ENCODE results near the gene RAPGEF4. TPM values are rescaled to one million over a fixed set of nuclear protein-coding genes. Genes with fewer than 3 reads are reported as not detected.

RAPGEF4 gene
- total and polyA plus RNA-seq, 2 donors (not counting 1 experiment from before 2014, with no cell fraction given), result 0.22 to 0.30 TPM

DNA sequence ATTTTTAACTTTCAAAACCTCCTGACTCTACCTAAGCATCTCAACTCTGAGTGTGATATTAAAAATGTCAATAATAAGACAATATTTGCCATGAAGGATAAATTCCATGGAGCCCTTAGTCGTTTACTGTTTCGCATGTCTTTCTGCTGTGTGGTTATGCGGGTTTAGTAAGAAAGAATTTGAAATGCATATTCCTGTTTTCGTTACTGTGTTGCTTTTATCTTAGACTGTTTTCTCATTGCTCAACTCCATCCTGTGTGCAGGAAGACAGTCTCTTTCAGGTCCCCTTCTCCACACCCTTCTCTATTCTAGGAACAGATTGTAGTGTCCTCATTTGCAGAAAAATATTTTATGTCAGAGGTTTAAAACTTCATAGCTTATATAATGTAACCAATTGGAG, 257.5 kb downstream of the RAPGEF4 start:
- H3K27ac Mint-ChIP-seq, result no peak overlapping the region
- ATAC-seq (ENCODE audit: low read depth) (no peak), DNase-seq (no peak)
- Histone ChIP-seq H3K36me3 (replicated peaks in 1 of 2; ENCODE audit: control extremely low read depth in 1 of 2, control insufficient read depth in 1 of 2, extremely low read depth in 1 of 2, insufficient read depth in 2 of 2, low read length in 1 of 2) (no peaks in the 10 kb centered on the region), H3K27ac (ENCODE audit: low read length in 2 of 2) (no peak overlapping the region), H3K4me3 (ENCODE audit: control extremely low read depth in 1 of 5, extremely low read depth in 1 of 5, insufficient read depth in 1 of 5, low read depth in 2 of 5, low read length in 4 of 5) (no peak overlapping the region), H3K79me2 (ENCODE audit: control insufficient read depth, insufficient read depth, low read length) (no peaks in the 10 kb centered on the region), H4K20me1 (ENCODE audit: control insufficient read depth, insufficient read depth, low read length, poor library complexity, severe bottlenecking) (no peaks in the 10 kb centered on the region), H3K27me3 (replicated peaks in 1 of 4; ENCODE audit: control extremely low read depth in 1 of 4, control insufficient read depth in 3 of 4, insufficient read depth in 4 of 4, low read length in 3 of 4) (peaks cover 0 to 2% (median 1%) of the 10 kb centered on the region in 4 experiments), H3K4me1 (ENCODE audit: control insufficient read depth in 2 of 2, insufficient read depth in 2 of 2, low read length in 2 of 2) (no peaks in the 10 kb centered on the region), H3K9me3 (ENCODE audit: control extremely low read depth in 1 of 3, control insufficient read depth in 2 of 3, insufficient read depth in 1 of 3, low read length in 2 of 3) (no peaks in the 10 kb centered on the region), H3K4me2 (replicated peaks; ENCODE audit: low read depth, low read length, poor library complexity, severe bottlenecking) (no peak overlapping the region), H2AFZ (ENCODE audit: insufficient read depth, low read depth, low read length, poor library complexity, severe bottlenecking) (no peak overlapping the region), H3K9ac (ENCODE audit: low read length) (no peak overlapping the region)
- intact Hi-C loops (cut with micrococcal nuclease), result no loop called here
- no peak overlapping the region for H3K4me3 Mint-ChIP-seq
- POLR2A ChIA-PET, result no interaction called here
- WGBS (ENCODE audit: insufficient coverage), result no CpG with 5 or more reads among the region's 4 CpGs
- peaks cover 10% of the 10 kb centered on the region for H3K27me3 Mint-ChIP-seq
- TF ChIP-seq EZH2 (IDR thresholded peaks at IDR 0.05; ENCODE audit: borderline replicate concordance, insufficient read depth, low read depth, low read length, poor library complexity, severe bottlenecking), result no peak
- TF ChIP-seq, protein P1, sequence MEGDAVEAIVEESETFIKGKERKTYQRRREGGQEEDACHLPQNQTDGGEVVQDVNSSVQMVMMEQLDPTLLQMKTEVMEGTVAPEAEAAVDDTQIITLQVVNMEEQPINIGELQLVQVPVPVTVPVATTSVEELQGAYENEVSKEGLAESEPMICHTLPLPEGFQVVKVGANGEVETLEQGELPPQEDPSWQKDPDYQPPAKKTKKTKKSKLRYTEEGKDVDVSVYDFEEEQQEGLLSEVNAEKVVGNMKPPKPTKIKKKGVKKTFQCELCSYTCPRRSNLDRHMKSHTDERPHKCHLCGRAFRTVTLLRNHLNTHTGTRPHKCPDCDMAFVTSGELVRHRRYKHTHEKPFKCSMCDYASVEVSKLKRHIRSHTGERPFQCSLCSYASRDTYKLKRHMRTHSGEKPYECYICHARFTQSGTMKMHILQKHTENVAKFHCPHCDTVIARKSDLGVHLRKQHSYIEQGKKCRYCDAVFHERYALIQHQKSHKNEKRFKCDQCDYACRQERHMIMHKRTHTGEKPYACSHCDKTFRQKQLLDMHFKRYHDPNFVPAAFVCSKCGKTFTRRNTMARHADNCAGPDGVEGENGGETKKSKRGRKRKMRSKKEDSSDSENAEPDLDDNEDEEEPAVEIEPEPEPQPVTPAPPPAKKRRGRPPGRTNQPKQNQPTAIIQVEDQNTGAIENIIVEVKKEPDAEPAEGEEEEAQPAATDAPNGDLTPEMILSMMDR (IDR thresholded peaks at IDR 0.05), result no peak
- CTCF ChIA-PET, result no interaction called here
- no peaks in the 10 kb centered on the region for H3K9me3 Mint-ChIP-seq (ENCODE audit: insufficient read depth)
- no peaks in the 10 kb centered on the region for H3K4me1 Mint-ChIP-seq

DNA sequence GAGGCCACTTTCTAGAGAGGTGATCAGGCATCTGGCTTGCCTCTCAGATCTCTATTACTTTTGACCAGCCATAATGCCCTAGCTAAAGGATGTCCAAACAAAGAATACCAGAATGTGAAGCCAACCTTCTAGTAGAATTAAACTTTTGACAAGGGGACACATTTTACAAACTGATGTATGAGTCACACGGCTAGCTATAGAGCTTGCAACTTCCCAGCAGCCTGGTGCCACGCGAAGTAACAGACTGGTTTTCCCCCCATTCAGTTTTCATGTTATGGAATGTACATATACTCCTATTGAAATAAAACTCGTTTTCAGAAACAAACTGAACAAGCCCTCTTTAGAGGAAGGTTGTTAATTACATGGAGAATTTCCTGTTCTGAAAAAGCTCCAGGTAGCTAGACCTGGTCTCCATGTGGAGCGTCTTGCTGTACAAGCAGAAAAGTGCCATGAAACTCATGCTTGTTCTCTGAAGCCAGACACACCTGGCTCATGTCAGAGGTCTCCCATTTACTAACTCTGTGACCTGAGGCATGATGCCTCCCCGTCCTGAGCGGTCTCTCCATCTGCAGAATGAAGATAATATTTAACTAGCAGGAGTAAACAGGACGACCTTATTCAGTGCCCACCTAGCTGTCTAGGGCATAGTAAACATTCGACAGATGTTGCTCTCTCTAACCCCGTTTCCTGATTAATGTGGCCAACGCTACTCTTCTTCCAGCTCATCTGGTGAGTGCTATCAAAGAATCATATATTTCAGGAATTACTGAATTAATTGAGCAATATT, 258.5 kb downstream of the RAPGEF4 start:
- no peak for DNase-seq
- H3K4me3 ChIP-seq (ENCODE audit: control extremely low read depth in 1 of 5, extremely low read depth in 1 of 5, insufficient read depth in 1 of 5, low read depth in 2 of 5, low read length in 4 of 5), result no peak overlapping the region
- H3K9ac ChIP-seq (ENCODE audit: low read length), result no peak overlapping the region
- TF ChIP-seq, protein P1 (IDR thresholded peaks at IDR 0.05), result no peak
- no peak for TF ChIP-seq EZH2 (IDR thresholded peaks at IDR 0.05; ENCODE audit: borderline replicate concordance, insufficient read depth, low read depth, low read length, poor library complexity, severe bottlenecking)
- H3K27ac ChIP-seq (ENCODE audit: low read length in 2 of 2), result no peak overlapping the region
- H3K36me3 ChIP-seq (replicated peaks in 1 of 2; ENCODE audit: control extremely low read depth in 1 of 2, control insufficient read depth in 1 of 2, extremely low read depth in 1 of 2, insufficient read depth in 2 of 2, low read length in 1 of 2), result no peaks in the 10 kb centered on the region
- peaks cover 11% of the 10 kb centered on the region for H3K27me3 Mint-ChIP-seq
- no peaks in the 10 kb centered on the region for H3K4me1 ChIP-seq (ENCODE audit: control insufficient read depth in 2 of 2, insufficient read depth in 2 of 2, low read length in 2 of 2)
- intact Hi-C loops (cut with micrococcal nuclease), result no loop called here
- POLR2A ChIA-PET, result no interaction called here
- CTCF ChIA-PET, result no interaction called here
- no peak overlapping the region for H3K4me3 Mint-ChIP-seq
- H4K20me1 ChIP-seq (ENCODE audit: control insufficient read depth, insufficient read depth, low read length, poor library complexity, severe bottlenecking), result no peaks in the 10 kb centered on the region
- no peaks in the 10 kb centered on the region for H3K9me3 ChIP-seq (ENCODE audit: control extremely low read depth in 1 of 3, control insufficient read depth in 2 of 3, insufficient read depth in 1 of 3, low read length in 2 of 3)
- H3K27me3 ChIP-seq (replicated peaks in 1 of 4; ENCODE audit: control extremely low read depth in 1 of 4, control insufficient read depth in 3 of 4, insufficient read depth in 4 of 4, low read length in 3 of 4), result peaks cover 0 to 2% (median under 1%) of the 10 kb centered on the region in 4 experiments
- 93% methylated on average over 1 of the region's 11 CpGs for WGBS (ENCODE audit: insufficient coverage)
- no peak overlapping the region for H3K4me2 ChIP-seq (replicated peaks; ENCODE audit: low read depth, low read length, poor library complexity, severe bottlenecking)
- no peaks in the 10 kb centered on the region for H3K4me1 Mint-ChIP-seq
- no peak overlapping the region for H2AFZ ChIP-seq (ENCODE audit: insufficient read depth, low read depth, low read length, poor library complexity, severe bottlenecking)
- ATAC-seq (ENCODE audit: low read depth), result no peak
- no peaks in the 10 kb centered on the region for H3K9me3 Mint-ChIP-seq (ENCODE audit: insufficient read depth)
- no peak overlapping the region for H3K27ac Mint-ChIP-seq
- H3K79me2 ChIP-seq (ENCODE audit: control insufficient read depth, insufficient read depth, low read length), result no peaks in the 10 kb centered on the region

All from B cell (primary cell).